GM21576 (cell line): ENCODE measurements around the gene SELENOM.
"Not testable (repeated sequence)": the region's sequence is repeated elsewhere in the genome, so short reads cannot be mapped to it uniquely, and the experiment has no call there.

Experiments
- ATAC-seq: cut with Tn5 transposase; IDR thresholded peaks from one replicate; pipeline ENCODE4 v1.9.1; 2021; ENCODE audit warnings: mild to moderate bottlenecking, moderate library complexity; ENCODE audit not compliant: unreplicated experiment

Gene SELENOM

GRCh38 chr22:31134688-31135087, 27.3 kb upstream of the SELENOM start:
- no peak for ATAC-seq

DNA sequence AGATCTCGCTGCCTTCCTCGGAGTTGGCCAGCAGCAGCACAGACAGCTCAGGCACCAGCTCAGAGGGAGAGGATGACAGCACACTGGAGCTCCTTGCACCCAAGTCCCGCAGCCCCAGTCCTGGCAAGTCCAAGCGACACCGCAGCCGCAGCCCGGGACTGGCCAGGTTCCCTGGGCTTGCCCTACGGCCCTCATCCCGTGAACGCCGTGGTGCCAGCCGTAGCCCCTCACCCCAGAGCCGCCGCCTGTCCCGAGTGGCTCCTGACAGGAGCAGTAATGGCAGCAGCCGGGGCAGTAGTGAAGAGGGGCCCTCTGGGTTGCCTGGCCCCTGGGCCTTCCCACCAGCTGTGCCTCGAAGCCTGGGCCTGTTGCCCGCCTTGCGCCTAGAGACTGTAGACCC, 26.5 kb upstream of the SELENOM start:
- ATAC-seq: no peak

DNA sequence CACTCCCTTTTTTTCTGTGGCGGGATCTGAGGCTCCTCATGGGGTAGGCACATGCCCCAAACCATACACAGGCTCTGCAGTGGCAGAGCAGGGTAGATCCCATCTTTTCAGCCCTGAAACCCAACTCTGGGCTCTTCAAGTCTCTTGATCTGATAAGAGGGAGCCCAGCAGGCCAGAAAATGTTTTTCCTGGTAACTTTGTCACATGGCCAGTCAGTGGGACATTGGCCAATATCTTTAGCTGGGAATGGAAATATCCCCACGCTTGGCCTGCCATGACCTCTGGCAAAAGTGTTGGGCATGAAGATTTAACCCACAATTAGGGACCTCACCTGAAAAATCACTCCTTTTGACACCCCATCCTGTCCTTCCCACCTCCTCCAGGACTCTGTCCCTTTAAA, 23.5 kb upstream of the SELENOM start:
- ATAC-seq: no peak

GRCh38 chr22:31128156-31128555, 20.8 kb upstream of the SELENOM start:
- ATAC-seq: no peak

GRCh38 chr22:31127181-31127772, 19.9 kb upstream of the SELENOM start:
- ATAC-seq: no peak

DNA sequence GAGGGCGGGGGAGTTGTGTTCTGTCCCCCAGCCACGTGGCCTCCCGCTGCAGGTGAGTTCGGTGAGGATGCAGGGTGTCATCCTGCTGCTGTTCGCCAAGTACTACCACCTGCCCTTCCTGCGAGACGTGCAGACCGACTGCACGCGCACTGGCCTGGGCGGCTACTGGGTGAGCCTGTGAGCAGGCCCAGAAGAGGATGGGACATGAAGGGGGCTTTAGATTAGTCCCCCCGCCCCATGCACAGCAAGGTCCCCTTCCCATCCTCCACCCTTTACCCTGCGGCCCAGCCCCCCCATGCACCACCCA, 19.5 kb upstream of the SELENOM start:
- ATAC-seq: no peak

DNA sequence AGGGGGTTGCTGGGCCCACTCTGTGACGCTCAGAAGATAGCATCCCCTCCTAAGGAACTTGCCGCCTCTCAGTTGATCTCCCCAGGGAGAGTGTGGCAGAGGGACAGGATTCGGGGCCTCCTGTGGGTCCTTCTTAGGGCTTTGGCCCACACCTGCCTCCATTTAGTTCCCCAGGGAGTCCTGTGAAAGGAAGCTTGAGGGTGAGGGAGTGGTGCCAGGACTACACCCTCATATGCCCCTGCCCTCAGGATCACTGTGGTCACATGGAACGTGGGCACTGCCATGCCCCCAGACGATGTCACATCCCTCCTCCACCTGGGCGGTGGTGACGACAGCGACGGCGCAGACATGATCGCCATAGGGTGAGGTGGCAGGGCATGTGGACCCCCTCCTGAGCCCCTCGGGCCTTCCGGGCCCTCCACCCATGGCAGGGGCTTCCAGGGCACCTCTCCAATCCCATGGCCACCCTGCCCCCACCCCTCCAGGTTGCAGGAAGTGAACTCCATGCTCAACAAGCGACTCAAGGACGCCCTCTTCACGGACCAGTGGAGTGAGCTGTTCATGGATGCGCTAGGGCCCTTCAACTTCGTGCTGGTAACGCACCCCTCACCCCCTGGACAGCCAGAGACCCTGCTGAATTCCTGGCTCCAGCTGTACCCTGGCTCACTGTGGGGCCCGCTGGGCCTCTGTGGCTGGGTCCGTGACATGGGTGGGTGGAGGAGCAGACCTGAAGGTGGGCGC, 18.9 kb upstream of the SELENOM start:
- ATAC-seq: no peak

- no peak for ATAC-seq
These were observed 18.3 kb upstream of the SELENOM start for GRCh38 chr22:31125521-31126117.

- no peak for ATAC-seq
These were observed 17.6 kb upstream of the SELENOM start for GRCh38 chr22:31124811-31125465.

- no peak for ATAC-seq
These were observed 16.9 kb upstream of the SELENOM start for GRCh38 chr22:31124290-31124689.

GRCh38 chr22:31123292-31123602, 15.9 kb upstream of the SELENOM start:
- ATAC-seq: no peak

- no peak for ATAC-seq
These were observed 15.3 kb upstream of the SELENOM start, which contains the start of gene INPP5J for GRCh38 chr22:31122532-31123291. Gene INPP5J (plus strand): TSS chr22:31122966. CDS start chr22:31123015, 49 bp downstream.

DNA sequence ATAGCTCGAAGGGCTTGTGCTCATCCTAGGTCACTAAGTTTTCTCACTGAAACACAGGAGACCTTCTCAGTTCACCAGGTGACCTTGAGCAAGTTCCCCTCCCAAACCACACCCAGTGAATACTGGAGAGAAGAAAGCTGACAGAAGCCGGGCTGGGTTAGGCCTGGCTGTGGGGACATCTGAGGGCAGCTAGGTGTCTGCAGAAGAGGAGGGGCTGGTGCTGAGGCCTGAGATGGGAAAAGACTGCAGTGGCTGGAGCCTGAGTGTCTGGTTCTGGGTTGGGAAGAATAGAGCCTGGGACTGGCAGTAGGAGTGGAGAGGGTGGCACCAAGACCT, 14.8 kb upstream of the SELENOM start:
- no peak for ATAC-seq

DNA sequence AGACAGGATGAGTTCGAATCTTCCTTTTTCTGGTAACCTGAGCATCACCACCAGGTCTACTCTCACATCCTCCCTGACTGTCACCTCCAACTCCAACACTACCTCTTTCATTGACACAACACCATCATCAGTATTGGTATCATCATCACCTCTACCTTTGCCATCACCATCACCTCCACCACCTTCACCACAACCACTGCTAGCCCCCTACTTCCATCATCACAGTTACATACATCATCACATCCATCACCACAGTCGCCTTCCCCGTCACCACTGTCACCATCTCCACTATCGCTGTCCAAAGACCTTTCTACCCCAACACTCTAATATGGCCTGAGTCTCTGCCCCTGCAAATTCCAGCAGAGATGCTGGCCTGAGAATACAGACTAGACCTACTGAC, 14.0 kb upstream of the SELENOM start:
- ATAC-seq: no peak

- no peak for ATAC-seq
These were observed 13.3 kb upstream of the SELENOM start for GRCh38 chr22:31120642-31121041.

- ATAC-seq: no peak
These were observed 12.9 kb upstream of the SELENOM start for GRCh38 chr22:31120230-31120629.

GRCh38 chr22:31119026-31119717, 11.8 kb upstream of the SELENOM start:
- ATAC-seq: no peak

GRCh38 chr22:31118046-31118820, 10.9 kb upstream of the SELENOM start:
- ATAC-seq: no peak

DNA sequence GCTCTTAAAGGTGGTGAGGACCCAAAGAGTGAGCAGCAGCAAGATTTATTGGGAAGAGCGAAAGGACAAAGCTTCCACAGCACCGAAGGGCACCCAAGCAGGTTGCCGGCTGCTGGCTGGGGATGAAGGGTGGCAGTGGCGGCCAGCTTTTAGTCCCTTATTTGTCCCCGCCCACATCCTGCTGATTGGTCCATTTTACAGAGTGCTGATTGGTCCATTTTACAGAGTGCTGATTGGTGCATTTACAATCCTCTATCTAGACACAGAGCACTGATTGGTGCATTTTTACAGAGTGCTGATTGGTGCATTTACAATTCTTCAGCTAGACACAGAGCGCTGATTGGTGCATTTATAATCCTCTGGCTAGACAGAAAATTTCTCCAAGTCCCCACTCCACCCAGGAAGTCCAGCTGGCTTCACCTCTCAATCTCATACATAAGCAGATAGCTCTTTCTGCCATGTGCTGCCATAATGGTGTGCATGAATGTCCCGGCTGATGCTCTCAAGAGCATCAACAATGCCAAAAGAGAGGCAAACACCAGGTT, 5.3 kb upstream of the SELENOM start:
- ATAC-seq: not testable (repeated sequence)

GRCh38 chr22:31107894-31108218, 488 bp upstream of the SELENOM start:
- peak; percentile 8 for ATAC-seq
